NCI-H2029 treated with DMSO at 0.1 percent for 48 hours (cell line): ENCODE results near the gene CDH23.

Experiments
- DNase-seq: peaks from one replicate; lab custom pipeline; 2025; lab: John Stamatoyannopoulos, UW

CDH23 gene

DNA sequence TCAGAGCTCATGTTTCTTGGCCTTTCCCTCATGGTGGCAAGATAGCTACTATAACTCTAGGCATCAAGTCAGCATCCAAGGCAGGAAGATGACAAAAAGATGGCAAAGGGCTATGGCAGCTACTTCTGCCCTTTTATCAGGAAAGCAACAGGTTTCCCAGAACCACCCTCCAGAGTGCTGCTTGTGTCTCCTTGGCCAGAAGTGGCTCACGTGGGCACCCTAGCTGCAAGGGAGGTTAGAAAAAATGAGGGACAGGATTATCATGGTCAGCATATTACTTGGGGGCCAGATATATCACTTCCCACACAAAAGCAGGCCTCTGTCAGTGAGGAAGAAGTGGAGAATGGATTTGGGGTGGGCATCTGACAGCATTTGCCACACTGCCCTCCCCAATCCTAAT lies 347.1 kb downstream of the CDH23 start:
- no peak for DNase-seq

GRCh38 chr10:71744897-71745663 lies 348.4 kb downstream of the CDH23 start:
- no peak for DNase-seq

DNA sequence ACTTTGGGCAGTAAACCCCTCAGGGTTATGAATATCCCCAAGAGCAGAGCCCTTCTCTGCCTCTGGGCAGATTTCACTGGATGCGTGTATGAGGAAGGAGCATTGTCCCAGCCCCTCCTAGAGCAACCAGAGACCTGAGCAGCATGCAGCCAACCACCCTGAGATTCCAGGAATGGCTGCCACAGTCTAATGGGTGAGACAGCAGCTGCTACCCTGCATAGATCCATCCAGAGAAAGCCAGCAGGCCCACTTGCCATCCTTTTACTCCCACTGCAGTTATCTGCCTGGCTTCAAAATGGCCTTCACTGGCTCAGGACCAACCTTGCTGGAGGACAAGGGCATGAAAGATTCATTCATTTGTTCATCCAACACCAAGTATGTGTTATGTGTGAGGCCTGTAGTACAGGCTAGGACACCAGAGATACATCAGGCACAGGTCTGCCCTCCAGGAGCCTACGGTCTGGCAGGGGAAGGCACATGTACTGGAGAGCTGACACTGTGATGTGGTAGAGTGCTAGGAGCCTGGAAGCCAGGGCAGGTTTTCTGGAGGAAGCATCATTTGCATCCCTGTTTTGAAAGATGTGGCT lies 349.0 kb downstream of the CDH23 start:
- DNase-seq = no peak

- DNase-seq = no peak
Observed at GRCh38 chr10:71746344-71747037, 349.8 kb downstream of the CDH23 start.

GRCh38 chr10:71747039-71747531 lies 350.4 kb downstream of the CDH23 start:
- DNase-seq = no peak

- no peak for DNase-seq
Observed at GRCh38 chr10:71747551-71748523, 351.1 kb downstream of the CDH23 start.

- DNase-seq = no peak
Observed at GRCh38 chr10:71748671-71749191, 352.0 kb downstream of the CDH23 start.

DNA sequence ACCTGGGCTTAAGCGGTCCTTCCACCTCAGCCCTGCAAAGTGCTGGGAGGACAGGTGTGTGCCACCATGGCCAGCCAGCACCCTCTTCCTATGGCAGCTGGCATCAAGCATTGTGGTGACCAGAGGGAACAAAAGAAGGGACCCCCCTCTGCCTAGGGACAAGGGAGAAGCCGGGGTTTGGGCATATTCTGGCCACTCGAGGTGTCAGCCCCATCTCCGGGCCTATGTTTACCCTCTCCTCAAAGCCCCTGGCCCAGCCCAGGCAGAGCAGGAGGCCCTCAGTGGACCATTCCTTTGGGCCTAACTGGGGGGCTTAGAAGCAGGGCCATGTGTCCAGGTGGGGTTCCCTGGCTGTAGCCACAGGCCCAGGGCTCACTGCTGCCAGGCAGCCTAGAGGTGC lies 352.7 kb downstream of the CDH23 start:
- no peak for DNase-seq

DNA sequence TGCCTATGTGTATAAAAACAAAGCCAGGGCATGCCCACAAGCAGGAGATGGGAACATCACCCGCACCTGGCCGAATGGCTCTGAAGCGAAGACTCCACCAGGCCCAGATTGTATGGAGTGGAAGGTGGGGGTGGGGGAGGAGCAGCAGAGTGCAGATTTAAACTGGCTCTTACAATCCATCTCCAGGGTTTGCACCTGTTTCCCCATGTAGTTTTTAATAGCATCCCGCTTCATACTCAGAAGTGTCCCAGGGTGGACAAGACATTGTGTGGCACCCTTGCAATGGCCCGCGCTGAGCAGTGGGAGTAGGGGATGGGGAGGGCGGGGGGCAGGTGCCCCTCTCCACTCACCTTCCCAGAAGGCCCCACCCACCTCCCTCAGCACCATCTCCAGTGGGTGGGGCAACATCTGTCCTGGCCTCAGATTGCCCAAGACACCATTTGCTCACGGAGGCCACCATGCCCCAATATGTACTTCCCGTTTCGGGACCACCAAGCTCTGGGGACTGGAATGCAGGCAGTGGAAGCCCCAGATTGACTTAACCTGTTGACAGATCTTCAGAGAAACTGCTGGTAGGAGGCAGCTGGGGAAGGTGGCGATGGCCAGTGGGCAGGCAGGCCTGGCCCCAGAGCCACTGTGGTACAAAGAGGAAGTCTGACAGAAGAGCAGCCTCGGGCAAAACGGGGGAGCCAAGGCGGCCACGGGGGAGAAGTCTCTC lies 353.6 kb downstream of the CDH23 start:
- no peak for DNase-seq

DNA sequence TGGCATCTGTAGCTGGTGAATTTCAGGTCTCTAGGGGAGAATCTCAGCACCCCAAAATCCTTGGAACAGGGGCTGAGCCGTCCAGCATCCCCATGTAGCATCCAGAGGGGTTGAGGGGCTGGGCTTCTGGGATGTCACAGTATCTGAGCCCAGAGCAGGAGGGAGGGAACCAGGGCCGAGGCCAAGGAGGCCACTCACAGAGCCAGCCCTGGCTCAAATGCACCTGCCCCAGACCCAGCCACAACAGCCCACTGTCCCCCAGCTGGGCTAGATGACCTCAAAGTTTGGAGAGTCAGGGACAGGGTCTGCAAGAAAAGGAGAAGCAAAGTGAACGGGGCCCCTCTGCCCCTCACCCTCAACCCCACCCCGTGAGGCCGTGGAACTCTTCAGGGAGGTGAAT lies 354.3 kb downstream of the CDH23 start:
- no peak for DNase-seq

- no peak for DNase-seq
Observed at GRCh38 chr10:71751515-71752224, 354.9 kb downstream of the CDH23 start.

DNA sequence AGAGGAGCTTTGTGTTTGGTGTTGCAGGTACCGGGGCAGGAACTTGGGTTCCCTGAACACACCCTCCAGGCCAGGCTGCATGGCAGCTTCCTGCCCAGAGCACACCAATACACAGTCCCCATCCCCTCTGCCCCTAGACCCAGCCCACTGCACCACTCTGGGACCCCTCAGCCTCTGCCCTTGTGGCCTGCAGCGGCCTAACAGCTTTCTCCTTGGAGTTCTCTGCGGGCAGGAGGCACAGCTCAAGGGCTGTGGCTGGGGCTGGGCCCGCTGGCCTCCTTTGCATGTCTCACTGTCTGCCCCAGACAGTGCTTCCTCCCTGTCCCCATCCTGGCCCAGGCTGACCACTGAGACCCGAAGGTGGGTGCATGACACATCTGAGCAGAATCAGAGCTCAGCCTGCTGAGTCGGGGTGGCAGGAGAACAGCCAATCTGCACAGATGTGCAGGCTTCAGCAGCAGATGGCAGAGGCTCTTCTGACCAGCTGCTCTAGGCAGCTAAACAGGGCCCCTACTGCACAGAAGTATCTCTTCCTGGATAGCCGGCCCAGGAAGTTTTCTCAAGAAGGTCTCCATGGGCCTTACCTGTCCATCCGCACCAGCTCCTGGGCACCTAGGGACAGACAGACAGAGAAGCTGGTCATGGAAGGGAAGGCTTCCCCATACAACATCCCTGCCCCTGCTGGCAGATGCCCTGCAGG lies 355.8 kb downstream of the CDH23 start:
- no peak for DNase-seq

DNA sequence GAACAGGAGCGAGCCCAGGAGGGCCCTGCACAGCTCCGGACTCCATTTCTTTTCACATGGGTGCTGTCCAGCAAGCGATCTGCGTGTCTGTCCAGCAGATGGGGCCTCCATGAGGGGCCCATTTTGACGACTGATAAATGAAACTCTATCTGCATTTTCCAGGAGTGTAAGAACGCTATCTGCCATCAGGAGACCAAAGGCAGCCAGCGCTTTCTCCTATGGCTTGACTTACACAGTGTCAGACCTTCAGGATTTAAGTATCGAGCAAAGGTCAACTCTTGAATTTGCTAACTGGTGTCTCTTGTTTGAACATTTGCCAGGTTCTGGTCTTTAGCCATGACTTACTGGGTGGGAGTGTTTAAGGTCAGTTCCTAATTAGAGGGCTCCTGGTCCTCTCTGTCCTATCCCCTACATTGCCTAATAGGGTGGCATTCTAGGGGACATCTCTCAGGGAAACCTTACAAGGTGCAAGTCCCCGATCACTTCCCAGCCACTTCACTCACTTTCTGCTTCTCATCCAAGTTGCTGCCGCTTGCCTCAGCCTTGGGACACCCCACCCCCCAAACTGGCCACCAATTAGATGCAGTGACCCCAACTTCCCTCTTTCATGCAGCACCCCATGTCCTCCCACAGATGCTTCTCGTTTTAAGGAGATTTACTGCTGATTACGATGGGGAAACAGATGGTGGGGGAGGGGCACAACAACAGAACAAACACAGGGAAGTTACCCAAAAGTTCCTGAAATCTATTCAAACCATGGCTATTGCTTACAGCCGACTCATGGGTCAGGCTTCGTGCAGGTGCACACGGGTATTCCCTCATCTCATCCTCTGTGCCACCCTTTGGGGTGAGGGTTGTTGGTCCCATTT lies 356.6 kb downstream of the CDH23 start:
- no peak for DNase-seq

GRCh38 chr10:71753960-71754505 lies 357.3 kb downstream of the CDH23 start:
- DNase-seq = no peak

DNA sequence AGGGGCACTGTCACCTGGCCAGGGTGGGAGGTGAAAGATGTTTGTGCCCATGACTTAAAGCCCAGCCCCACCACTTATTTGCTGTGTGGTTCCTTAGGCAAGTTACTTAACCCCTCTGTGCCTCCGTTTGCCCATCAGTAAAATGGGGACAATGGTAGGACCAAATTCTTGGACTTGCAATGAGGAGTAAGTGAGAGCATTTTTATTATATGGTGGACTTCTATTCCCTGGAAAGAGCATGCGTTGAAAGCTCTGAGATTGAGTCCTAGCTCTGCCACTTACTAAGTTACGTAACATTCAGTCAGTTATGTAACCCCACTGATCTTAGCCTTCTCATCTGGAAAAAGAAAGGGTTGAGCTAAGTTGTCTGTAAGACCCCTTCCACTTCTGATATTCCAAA lies 357.8 kb downstream of the CDH23 start:
- DNase-seq = no peak

DNA sequence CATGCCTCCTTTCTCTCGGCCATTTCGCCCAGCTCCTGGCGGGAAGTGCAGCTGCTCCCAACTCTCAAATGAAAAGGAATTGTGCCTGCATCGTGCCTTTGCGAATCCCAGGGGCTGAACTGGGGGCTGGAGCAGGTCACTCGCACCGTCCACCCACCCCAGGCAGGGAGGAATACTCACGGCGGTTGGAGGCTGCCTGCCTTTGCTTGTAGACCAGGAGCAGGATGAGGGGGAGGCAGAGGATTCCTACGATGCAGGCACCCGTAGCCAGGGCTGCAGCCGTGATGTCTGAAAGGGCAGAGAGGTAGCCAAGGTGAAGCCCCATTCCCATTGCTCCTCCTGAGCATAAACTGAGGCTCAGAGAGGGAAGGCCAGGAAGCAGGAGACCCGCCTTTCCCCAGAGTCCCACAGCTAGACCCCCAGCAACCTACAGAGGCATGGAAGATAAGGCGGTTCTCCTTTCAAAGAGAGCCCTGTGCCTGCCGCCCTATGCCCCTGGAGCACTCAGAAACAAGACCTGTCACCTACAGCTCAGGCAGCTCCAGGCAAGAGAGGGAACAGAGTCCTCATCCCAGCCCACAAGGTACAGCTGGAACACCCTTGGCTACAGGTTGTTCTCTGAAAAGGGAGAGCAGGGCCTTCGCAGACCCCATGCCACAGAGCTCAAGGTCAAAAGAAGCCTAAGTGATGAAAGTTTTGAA lies 358.6 kb downstream of the CDH23 start:
- no peak for DNase-seq

DNA sequence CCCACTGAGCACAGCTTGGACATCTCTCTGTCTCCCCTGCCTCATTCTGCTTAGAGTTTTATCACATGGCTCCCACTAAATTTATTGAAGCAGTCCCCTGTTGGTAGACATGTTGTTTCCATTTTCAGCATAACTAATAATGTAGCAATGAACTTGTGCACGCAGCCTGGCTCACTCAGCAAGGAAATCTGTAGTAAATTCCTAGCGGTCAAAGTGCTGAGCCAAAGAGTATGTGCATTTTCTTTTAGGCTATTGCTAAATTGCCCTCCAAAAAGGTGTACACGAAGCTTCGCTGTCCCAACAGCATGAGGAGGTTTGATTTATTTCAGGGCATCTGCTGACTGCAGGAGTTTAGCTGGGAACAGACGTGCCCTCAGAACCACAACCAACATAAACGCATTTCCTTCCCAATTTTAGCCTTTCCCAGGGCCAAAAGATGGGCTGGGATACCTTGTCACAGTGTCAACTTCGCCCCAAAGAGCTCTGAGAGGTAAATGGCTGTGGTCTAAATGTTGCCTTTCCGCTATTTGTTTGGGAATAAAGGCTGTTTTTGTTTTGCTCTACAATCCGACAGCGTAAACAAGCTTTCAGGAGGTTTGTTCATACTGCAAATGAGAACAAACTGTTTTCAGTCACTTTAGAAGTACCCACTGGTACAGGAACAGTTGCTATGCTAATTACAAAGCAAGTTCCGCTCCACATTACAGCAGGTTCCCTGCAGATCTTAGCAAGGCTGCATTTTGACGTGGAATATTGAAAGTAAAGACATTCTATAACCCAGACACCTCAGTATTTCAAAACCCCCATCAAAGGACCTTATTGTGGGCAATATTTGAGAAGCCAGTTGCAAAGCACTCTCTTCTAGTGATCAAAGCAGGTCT lies 359.8 kb downstream of the CDH23 start:
- no peak for DNase-seq
